ACHN (cell line): ENCODE data around the gene TMEM151A.
"Not testable (repeated sequence)": the region's sequence is repeated elsewhere in the genome, so short reads cannot be mapped to it uniquely, and the experiment has no call there.

ENCODE experiments used
- DNase-seq: peaks from one replicate; pipeline ENCODE4 v3.0.0-alpha.2; 2015
- in situ Hi-C: cut with HindIII; loops from 2 replicates; pipeline ENCODE4 v1.10.0; 2017; ENCODE audit warnings: low sequenced_read_pairs, low pct_ligation_motif_present, low pct_unique_long_range_greater_than_20kb

TMEM151A gene

GRCh38 chr11:66265531-66266377, 25.9 kb upstream of the TMEM151A start:
- DNase-seq, result no peak
- in situ Hi-C loops, result no loop called here

DNA sequence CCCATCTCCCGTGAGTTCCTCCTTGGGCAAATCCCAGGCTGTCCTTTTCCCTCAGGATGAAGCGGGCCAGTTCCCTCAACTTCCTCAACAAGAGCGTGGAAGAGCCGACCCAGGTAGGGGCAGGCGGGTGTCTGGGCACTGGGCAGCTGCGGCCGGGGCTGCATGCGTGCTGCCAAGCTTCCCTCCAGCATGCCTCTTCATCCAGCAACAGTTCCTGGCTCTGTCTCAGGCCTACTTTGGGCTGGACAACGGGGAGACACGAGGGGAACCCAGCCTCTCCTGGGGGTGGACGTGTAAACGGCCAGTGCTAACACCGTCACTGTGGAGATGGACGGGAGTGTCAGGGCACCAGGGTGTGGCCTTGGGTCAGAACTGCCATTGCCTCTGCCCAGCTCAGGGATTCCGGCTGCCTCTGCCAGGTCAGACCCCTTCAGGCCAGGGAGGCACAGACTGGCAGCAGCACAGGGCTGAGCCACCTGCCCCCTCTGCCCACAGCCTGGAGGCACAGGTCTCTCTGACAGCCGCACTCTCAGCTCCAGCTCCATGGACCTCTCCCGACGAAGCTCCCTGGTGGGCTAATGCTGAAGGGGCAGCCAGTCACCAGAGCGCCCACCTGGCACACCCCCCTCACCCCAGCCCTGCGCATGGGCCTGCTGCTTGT, 25.2 kb upstream of the TMEM151A start:
- no peak for DNase-seq
- in situ Hi-C loops, result no loop called here

DNA sequence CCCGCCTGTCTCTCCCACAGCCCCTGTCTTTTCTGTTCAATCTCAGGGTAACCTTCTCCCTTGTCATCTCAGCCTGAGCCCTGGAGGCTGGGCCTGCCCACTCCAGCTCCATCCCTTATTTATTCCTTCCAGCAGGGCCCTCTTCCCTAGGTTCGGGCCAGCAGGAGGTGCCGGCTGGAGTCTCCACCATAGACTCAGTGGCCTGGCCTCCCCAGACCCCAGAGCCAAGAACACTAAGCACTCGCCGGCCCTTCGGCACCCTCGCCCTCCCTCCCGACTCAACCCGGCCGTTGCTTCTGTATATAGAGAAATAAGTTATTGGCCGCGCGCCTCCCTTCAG, 24.7 kb upstream of the TMEM151A start:
- no peak for DNase-seq
- in situ Hi-C loops, result no loop called here

DNA sequence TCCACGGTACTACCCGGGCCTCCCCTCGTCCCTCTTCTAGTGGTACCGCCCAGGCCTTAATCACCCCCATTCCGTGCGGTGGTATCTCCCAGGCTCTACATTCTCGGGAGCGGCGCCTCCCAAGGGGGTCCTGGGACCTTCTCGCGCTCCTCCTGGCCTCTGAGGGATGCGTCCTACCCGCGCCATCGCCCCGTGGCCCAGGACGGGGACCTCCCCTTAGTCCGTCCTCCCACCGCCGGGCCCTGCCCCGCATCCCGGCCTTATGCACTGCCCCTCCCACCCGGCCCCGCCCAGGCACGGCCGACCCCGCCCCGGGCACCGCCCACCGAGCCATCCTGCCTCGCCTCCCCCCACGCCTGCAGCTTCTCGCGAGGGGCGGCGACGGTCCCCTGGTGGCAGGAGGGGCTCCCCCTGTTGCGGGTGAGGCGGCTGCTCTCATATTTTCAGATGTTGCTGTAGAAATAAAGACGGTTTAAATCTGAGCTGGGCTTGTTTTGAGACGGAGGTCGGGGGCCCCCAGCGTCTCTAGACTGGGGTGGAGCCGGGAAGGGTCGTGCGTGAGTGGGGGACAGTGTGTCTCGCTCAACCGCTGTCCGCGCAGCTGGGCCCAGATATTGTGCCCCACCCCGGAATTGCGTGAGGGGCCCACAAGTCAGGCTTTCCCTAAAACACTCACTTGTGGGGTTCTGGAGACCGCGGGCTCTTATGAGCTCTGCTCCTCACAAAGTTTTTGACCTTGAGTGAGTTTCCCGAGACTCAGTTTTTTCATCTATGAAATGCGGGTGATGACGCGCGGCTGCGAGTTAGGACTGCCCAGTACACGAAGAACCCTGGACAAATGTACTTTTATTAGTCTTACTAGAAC, 24.1 kb upstream of the TMEM151A start:
- in situ Hi-C loops, result no loop called here
- peak; percentile 77 for DNase-seq

- DNase-seq, result peak; percentile 98
- in situ Hi-C loops, result no loop called here
These were observed 23.3 kb upstream of the TMEM151A start, which contains the start of gene RAB1B for GRCh38 chr11:66268244-66268951. Gene RAB1B (plus strand): TSS chr11:66268639. CDS start chr11:66268680, 41 bp downstream.

DNA sequence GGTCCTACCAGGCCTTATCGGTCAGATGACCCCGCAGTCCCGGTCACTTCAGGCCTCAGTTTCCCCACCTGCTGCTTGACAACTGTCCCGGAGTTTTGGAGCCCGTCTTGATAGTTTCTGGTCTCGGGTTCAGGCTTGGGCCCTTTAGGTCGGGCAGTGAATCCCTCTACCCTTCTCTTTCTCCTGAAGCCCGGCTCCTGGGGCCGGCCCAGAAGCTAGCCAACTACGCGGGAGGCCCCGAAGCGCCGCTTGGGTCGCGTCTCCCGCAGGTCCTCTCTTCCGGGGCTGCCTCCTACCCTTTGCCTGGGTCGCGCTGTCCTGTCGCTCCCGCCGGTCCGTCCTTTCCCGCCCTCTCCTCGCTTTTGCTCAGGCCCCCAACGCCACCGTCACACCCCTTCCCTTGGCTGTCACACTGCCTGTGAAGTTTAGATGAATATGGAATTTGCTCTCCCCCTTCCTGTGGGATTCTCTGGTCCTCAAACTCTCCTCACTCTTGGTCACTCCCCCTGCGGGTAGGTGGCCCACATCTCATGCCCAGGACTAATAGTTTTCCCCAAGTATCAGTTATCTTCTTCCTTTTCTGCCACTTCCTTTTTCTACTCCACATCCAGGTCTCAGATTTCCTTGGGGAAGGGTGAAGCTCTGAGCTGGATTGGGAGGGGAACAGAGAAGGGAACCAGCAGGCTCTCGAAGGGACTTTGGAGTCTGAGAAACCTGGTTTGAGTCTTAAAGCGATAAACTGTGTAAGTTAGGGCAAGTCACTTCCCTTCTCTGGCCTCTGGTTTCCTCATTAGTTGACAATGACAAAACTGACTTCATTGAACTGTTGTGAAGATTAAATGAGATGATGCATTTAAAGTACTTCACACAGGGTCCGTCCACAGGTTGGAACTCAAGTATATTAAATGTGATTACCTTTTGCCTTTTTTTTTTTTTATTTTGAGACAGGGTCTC, 22.5 kb upstream of the TMEM151A start:
- peak; percentile 45 for DNase-seq
- in situ Hi-C loops, result no loop called here

- no peak for DNase-seq
- in situ Hi-C loops, result no loop called here
These were observed 19.9 kb upstream of the TMEM151A start for GRCh38 chr11:66271816-66272215.

GRCh38 chr11:66272596-66272995, 19.1 kb upstream of the TMEM151A start:
- in situ Hi-C loops, result no loop called here
- no peak for DNase-seq

GRCh38 chr11:66274219-66274618, 17.5 kb upstream of the TMEM151A start:
- in situ Hi-C loops, result no loop called here
- no peak for DNase-seq

DNA sequence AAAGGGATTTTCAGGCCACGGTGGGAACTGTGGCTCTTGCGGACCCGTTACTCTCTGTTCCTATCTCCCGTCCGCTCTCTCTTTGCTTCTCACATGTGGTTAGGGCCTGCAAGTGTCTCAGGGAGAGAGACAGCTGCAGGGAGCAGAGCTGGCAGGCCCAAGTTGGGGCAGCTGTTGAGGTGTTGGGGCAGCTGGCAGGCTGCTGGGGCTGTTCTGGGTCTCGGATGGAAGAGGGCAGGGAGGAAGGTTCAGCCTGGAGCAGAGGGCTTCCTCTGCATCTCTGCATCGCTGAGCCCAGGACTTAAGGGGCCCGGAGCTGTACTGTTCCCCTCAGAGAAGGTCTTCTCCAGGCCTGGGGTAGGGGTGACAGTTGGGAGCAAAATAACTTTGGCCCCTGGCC, 16.3 kb upstream of the TMEM151A start:
- in situ Hi-C loops, result no loop called here
- DNase-seq, result no peak

GRCh38 chr11:66275984-66276612, 15.6 kb upstream of the TMEM151A start:
- in situ Hi-C loops, result no loop called here
- DNase-seq, result no peak

DNA sequence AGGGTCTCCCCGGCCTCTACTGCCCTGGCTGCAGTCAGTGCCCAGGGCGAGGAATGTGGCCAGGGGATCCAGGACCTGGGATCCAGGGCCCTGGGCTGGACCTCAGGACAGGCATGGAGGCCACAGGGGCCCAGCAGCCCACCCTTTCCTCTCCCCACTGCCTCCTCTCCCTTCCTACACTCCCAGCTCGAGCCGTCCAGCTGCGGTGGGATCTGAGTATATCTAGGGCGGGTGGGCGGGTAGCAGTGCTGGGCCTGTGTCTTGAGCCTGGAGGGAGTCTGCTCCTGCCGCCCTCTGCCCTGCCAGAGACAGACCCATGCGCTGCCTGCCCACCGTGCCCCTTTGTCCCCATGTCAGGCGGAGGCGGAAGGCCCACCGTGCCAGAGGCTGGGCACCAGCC, 15.1 kb upstream of the TMEM151A start:
- in situ Hi-C loops, DNase-seq: not testable (repeated sequence)

DNA sequence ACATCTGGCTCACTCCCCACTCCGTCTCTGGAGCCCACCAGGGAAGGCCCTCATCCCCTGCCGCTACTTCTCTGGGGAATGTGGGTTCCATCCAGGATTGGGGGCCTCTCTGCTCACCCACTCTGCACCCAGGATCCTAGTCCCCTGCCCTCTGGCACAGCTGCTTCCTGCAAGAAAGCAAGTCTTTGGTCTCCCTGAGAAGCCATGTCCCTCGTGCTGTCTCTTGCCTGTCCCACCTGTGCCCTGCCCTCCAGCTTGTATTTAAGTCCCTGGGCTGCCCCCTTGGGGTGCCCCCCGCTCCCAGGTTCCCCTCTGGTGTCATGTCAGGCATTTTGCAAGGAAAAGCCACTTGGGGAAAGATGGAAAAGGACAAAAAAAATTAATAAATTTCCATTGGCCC, 14.6 kb upstream of the TMEM151A start:
- in situ Hi-C loops, DNase-seq: not testable (repeated sequence)

DNA sequence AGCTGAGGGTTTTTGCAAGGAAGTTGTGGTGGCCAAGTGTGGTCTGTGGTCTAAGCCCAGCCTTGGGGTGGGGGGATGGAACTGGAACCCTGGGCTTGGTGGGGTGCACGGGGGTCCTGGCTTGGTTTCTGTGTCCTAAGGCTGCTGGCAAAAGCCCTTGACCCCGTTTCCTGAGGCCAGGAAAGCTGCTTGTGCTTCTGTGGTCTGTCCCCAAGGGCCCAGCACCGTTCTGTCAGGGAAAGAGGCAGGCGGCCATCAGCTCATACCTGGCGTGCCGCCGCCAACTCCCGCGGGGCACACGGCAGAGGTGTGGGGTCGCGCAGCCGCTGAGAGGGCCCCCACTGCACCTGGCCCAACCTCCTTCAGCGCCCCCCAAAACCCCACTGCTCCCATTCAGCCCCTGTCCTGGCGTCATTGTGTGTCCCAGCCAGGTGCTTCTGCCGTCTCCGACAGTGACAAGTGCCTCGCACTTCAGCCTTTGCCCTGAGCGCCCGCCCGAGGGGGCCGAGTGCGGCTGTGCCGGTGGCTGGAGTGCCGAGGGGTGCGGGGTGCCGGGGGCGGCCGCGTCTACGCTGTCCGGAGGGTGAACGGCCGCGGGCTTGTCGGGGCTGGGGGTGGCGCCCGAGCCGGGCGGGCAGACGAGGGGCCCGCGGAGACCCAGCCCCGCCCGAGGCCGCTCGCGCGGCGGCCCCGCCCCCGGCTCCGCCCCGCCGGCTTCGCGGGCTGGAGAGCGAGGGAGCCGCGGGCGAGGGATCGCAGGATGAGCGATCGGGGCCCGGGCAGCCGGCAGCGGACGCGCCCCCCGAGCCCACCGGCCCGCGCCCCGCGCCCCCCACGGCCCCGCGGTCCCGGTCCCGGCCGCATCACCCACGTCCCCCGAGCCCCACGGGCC, 14.0 kb upstream of the TMEM151A start, which contains the start of gene CNIH2:
CNIH2 (plus strand) TSS at position 705 of the 892 bp plus-strand sequence. CDS start 282 bp downstream, outside the sequence.
- DNase-seq, result peak; percentile 15
- in situ Hi-C loops, result no loop called here

- DNase-seq, result no peak
These were observed 13.2 kb upstream of the TMEM151A start for GRCh38 chr11:66278363-66279091.

More at GRCh38 chr11:66278363-66279091, 13.2 kb upstream of the TMEM151A start:
- in situ Hi-C loops, result no loop called here
